HK-2 (cell line): ENCODE measurements around the gene STXBP1.

Experiments
- DNase-seq: peaks from one replicate; pipeline ENCODE4 v3.0.0-alpha.2; 2018; ENCODE audit not compliant: unreplicated experiment

STXBP1 gene

DNA sequence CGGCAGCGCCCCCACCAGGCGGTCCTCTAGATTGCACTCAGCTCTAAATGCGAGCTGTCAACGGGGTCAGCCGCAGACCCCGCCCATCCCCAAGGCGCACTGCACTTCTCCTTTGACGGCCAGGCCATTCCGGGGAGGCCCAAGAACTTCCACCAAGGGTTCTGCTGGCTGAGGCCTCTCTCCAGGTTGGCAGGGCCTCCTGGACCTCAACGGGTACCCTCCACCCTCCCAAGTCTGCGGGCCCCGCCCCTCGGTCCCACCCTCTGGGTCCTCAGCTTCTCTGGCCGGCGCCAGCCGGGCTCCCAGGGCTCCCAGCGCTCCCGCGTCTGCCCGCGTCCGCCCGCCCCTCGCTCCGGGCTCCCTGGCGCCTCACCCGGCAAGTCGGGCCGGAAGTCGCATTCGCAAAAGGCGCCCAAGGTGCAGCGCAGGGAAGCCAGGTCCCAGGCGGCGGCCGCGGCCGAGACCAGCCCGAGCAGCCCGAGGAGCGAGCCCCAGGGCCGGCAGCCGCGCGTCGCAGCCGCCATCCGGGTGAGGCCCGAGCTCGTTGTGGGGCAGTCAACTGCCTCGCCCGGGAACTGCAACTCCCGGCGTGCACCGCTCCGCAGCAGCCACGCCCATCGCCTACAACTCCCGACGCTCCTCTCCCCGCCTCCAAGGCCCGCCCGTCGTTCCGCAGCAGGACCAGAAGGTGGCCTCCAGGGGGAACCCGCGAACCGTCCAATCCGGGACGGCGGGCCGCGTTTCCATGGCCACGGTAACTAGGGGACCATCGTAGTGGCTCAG, 122.9 kb downstream of the STXBP1 start, which contains the start of gene TOR2A:
TOR2A (minus strand) TSS at position 548 of the 783 bp plus-strand sequence; CDS start at position 524, 24 bp downstream.
- DNase-seq = peak; percentile 97

DNA sequence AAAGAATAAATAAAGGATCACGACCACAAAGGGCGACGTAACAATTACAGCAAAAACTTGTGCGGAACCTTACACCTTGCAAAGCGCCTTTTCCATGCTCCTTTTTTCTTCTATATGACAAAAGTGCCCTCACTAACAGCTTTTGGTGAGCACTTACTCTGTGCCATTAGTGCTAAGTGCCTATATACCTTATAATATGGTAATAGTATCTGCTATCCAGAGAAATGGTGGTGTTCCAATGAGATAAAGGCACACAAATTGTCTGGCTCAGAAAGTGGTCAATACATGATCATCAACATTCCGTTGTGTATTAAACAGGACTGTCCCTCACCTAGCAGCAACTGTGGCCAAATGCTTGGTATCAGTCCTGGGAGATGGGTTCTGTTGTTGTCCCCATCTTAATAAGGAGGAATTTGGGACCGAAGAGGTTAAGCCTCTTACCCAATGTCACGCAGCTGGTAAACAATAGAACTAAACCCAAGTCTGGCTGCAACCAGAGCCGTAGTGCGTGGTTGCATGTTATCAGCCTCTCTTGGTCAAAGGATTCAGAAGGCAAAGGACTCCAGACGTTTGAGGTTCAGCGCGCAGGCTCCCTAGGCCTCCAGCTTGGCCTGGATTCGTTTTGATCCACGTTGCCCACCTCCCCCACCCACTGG, 123.6 kb downstream of the STXBP1 start:
- no peak for DNase-seq

DNA sequence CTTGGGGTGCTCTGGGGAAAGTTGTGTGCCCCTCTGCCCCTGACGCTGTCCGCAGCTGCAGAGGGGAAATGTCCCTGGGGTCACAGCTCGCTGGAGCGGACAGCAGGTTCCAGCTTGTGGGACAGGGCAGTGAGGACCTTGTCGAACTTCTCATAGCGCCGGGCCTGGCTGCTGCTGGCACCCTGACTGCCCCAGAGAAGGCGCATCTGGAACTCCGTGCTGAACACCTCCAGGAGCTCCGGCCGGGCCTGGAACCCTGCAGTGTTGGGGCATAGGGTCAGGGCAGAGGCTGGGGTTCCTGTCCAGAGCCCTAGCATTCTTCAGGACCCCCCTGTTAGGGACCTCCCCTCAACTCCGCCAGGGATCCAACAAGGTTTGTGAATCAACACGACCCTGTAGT, 126.6 kb downstream of the STXBP1 start:
- no peak for DNase-seq

DNA sequence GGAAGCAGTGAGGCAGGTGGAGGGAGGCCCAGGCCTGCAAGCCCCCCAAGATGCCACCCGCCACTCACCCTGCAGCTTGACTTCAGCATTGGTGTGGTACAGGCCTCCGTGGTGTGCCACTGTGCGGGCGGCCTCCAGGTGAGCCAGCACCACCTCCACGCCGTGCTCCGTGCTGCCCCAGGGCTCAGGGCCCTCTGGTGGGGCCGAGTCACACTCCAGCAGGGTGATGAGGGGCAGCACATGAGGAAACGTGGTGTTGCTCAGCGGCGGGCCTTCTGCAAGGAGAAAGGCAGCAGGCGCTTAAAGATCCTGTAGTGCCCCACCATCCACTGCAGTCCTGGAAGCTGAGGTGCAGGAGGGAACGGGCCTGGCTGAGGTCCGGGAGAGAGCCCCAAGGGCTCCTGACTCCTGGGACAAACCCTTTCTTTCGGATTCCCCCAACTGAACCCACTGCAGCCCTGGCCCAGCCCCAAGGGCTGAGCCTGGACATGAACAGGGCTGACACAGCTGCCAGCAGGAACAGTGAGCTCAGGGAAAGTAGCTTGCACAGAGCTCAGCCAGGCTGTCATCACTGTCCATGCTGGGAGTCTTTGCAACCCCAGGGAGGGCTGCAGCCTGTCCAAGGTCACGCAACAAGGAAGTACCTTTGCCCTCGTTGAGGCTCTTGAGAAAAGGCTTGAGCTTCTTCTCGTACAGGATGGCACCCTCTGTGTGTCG, 127.7 kb downstream of the STXBP1 start:
- no peak for DNase-seq

DNA sequence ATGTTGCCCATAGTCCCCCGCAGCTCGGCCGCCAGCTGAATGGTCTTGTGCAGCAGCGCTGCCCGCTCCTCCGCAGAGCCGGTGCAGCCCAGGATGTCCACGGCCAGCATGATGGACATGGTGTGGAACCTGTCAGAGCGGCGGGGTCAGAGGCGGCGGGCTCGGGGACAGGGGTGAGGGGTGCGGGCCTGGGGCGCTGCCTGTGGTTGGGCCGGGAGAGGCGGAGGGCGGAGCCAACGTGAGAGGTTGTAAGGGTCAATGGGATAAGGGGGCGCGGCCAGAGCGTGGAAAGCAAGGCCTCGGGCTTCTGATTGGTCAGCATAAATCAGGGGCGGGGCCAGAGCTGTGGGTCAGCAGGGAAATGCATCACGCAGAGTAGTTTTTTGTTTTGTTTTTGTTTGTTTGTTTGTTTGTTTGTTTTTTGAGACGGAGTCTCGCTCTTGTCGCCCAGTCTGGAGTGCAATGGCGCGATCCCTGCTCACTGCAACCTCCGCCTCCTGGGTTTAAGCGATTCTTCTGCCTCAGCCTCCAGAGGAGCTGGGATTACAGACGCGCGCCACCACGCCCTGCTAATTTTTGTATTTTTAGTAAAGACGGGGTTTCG, 129.9 kb downstream of the STXBP1 start:
- DNase-seq = no peak
